Progenitor cell of endocrine pancreas (in vitro differentiated cells): Measurements from ENCODE around the gene FSTL5. TPM values are rescaled to one million over a fixed set of nuclear protein-coding genes. Genes with fewer than 3 reads are reported as not detected.

Source experiments
- DNase-seq: peaks from one replicate; pipeline ENCODE4 v3.0.0; 2021; ENCODE audit warnings: low spot score; ENCODE audit not compliant: unreplicated experiment
- H3K27ac Mint-ChIP-seq: 2 replicates; pipeline ENCODE4 v1.8.0; 2021; ENCODE audit warnings: mild to moderate bottlenecking, moderate library complexity, mixed read lengths
- H3K27me3 Mint-ChIP-seq: 2 replicates; pipeline ENCODE4 v1.8.0; 2021; ENCODE audit warnings: mixed read lengths
- H3K36me3 Mint-ChIP-seq: 2 replicates; pipeline ENCODE4 v1.8.0; 2022; ENCODE audit warnings: mixed read lengths; ENCODE audit not compliant: insufficient read depth
- H3K4me1 Mint-ChIP-seq: 2 replicates; pipeline ENCODE4 v1.8.0; 2021; ENCODE audit warnings: low read depth, mixed read lengths
- H3K4me3 Mint-ChIP-seq: 2 replicates; pipeline ENCODE4 v1.8.0; 2021; ENCODE audit warnings: low read depth, mild to moderate bottlenecking, moderate library complexity, mixed read lengths
- H3K9me3 Mint-ChIP-seq: 2 replicates; pipeline ENCODE4 v1.8.0; 2021; ENCODE audit warnings: low read depth, mixed read lengths
- total RNA-seq: library from RNA; stranded (reverse); gene quantifications from 2 replicates; pipeline ENCODE4 v1.2.1, GENCODE V29; 2021
- TF ChIP-seq, protein P1 (sequence below): fragments of 200-600 bp; sonication (generic); IDR thresholded peaks from one replicate; pipeline ENCODE4 v1.5.0; 2021; ENCODE audit warnings: antibody characterized with exemption, mild to moderate bottlenecking; ENCODE audit not compliant: unreplicated experiment

The FSTL5 gene
- total RNA-seq, 1 donor from 2014 or later = 15.5 TPM

- no peak for DNase-seq
- no peaks in the 10 kb centered on the region for H3K36me3 Mint-ChIP-seq
- H3K27me3 Mint-ChIP-seq = no peaks in the 10 kb centered on the region
- no peaks in the 10 kb centered on the region for H3K9me3 Mint-ChIP-seq
- H3K4me3 Mint-ChIP-seq = no peak overlapping the region
- H3K4me1 Mint-ChIP-seq = peaks cover 3% of the 10 kb centered on the region
- H3K27ac Mint-ChIP-seq = no peak overlapping the region
- TF ChIP-seq, protein P1, sequence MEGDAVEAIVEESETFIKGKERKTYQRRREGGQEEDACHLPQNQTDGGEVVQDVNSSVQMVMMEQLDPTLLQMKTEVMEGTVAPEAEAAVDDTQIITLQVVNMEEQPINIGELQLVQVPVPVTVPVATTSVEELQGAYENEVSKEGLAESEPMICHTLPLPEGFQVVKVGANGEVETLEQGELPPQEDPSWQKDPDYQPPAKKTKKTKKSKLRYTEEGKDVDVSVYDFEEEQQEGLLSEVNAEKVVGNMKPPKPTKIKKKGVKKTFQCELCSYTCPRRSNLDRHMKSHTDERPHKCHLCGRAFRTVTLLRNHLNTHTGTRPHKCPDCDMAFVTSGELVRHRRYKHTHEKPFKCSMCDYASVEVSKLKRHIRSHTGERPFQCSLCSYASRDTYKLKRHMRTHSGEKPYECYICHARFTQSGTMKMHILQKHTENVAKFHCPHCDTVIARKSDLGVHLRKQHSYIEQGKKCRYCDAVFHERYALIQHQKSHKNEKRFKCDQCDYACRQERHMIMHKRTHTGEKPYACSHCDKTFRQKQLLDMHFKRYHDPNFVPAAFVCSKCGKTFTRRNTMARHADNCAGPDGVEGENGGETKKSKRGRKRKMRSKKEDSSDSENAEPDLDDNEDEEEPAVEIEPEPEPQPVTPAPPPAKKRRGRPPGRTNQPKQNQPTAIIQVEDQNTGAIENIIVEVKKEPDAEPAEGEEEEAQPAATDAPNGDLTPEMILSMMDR = no peak
These were observed 104.1 kb downstream of the FSTL5 start for GRCh38 chr4:162059656-162060055.

DNA sequence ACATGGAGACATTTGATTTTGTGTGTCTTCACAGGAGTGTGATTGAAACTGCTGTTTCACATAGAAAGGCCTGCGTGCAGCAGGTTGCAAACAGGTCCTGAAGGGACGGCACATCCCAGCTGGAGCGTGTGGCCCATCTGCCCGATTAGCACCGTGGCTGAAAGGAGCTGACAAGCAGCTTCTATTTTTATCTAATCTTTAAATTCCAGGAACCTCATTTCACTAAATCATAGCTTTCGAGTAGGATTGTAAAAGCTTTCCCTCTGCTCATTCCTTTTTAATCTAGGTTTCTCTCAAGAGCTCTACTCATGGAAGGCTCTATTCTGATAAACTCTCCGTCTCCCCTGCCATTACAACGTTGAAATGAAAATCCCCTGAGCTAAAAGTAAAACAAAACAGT is 106.8 kb downstream of the FSTL5 start:
- H3K4me3 Mint-ChIP-seq = no peak overlapping the region
- H3K9me3 Mint-ChIP-seq = no peaks in the 10 kb centered on the region
- no peak overlapping the region for H3K27ac Mint-ChIP-seq
- H3K36me3 Mint-ChIP-seq = no peaks in the 10 kb centered on the region
- peaks cover 4% of the 10 kb centered on the region for H3K4me1 Mint-ChIP-seq
- no peak for DNase-seq
- H3K27me3 Mint-ChIP-seq = no peaks in the 10 kb centered on the region
- TF ChIP-seq, protein P1 = no peak

DNA sequence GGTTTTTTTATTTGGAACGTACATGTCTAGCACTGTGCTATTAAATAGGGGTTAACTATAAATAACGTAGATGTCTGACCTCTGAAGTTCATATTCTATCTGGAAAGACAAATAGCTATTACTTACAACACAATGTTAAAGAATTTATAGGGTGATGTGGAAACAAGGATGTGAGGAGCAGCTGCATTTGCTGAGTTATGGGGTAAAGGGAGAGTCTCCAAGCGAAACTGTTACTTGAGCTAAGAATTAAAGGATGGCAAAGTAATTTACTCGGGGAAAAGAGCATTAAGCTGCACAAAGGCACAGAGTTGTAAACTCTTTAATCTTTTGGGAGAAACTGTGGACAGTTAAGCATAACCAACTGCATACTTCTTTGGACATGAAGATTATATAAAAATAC is 117.7 kb downstream of the FSTL5 start:
- DNase-seq = no peak
- Mint-ChIP-seq H3K27me3 (no peaks in the 10 kb centered on the region), H3K27ac (no peak overlapping the region), H3K9me3 (no peaks in the 10 kb centered on the region), H3K4me3 (no peak overlapping the region), H3K36me3 (no peaks in the 10 kb centered on the region), H3K4me1 (peaks cover 4% of the 10 kb centered on the region)
- TF ChIP-seq, protein P1 = no peak

DNA sequence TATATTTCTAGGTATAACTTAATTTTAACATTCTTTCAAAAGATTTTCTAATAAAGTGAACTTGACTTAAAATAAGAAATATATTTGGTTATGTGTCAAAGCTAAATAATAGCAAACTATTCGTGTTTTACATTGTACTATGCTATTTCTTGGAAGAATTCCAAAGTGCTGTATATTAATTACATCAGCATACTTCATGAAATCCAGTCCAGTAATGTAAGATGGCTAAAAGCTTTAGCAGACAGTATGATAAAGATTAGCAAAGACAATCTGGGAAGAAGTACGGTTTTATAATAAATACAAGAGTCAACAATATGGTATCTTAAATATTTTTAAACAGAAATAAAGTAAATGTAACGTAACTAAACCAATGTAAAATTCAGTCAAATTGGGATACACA is 125.7 kb downstream of the FSTL5 start:
- TF ChIP-seq, protein P1 = no peak
- no peak overlapping the region for H3K4me3 Mint-ChIP-seq
- DNase-seq = no peak
- no peak overlapping the region for H3K27ac Mint-ChIP-seq
- no peaks in the 10 kb centered on the region for H3K4me1 Mint-ChIP-seq
- H3K36me3 Mint-ChIP-seq = no peaks in the 10 kb centered on the region
- H3K9me3 Mint-ChIP-seq = no peaks in the 10 kb centered on the region
- no peaks in the 10 kb centered on the region for H3K27me3 Mint-ChIP-seq

GRCh38 chr4:162017863-162018262 is 145.9 kb downstream of the FSTL5 start:
- no peaks in the 10 kb centered on the region for H3K4me1 Mint-ChIP-seq
- no peaks in the 10 kb centered on the region for H3K9me3 Mint-ChIP-seq
- H3K27ac Mint-ChIP-seq = no peak overlapping the region
- DNase-seq = no peak
- no peaks in the 10 kb centered on the region for H3K27me3 Mint-ChIP-seq
- no peaks in the 10 kb centered on the region for H3K36me3 Mint-ChIP-seq
- TF ChIP-seq, protein P1 = no peak
- no peak overlapping the region for H3K4me3 Mint-ChIP-seq
